HEK293 (cell line): Measurements from ENCODE around the gene FBXO33.

Experiments
- CTCF ChIA-PET: fragments of 350-600 bp; formaldehyde crosslinking; extraction: SDS; loops from one replicate; lab custom pipeline; 2021; ENCODE audit warnings: antibody characterized with exemption; lab: Yijun Ruan, JAX
- POLR2A ChIA-PET: fragments of 300-600 bp; formaldehyde crosslinking; extraction: SDS; loops from one replicate; lab custom pipeline; 2020; ENCODE audit warnings: antibody characterized with exemption, inconsistent platforms; lab: Yijun Ruan, JAX
- H3K27ac ChIP-seq: fragments of 200-500 bp; sonication (Bioruptor generic); 2 replicates; pipeline ENCODE4 v1.5.1; 2014; ENCODE audit warnings: low read depth, low read length, control low read depth, inconsistent platforms; ENCODE audit errors: extremely low read depth
- H3K36me3 ChIP-seq, 2 experiments: fragments of 200-500 bp in 1 of 2; sonication (Bioruptor generic) in 1 of 2; 1 replicate in 1 of 2; 2 replicates in 1 of 2; pipeline ENCODE4 v1.5.1; 2014 to 2017; ENCODE audit warnings: inconsistent platforms in 2 of 2, low read length in 2 of 2; ENCODE audit not compliant: control insufficient read depth in 2 of 2, insufficient read depth in 1 of 2
- H3K4me1 ChIP-seq: fragments of 200-500 bp; sonication (Bioruptor generic); 2 replicates; pipeline ENCODE4 v1.5.1; 2014; ENCODE audit warnings: mild to moderate bottlenecking, low read length, inconsistent platforms; ENCODE audit not compliant: control insufficient read depth, insufficient read depth
- H3K4me3 ChIP-seq: 2 replicates; pipeline ENCODE4 v1.5.1; 2011; ENCODE audit warnings: low read depth, mild to moderate bottlenecking, control low read depth, low read length, moderate library complexity
- H3K9me3 ChIP-seq: fragments of 200-500 bp; sonication (Bioruptor generic); 2 replicates; pipeline ENCODE4 v1.5.1; 2014; ENCODE audit warnings: low read depth, low read length, inconsistent platforms; ENCODE audit not compliant: control insufficient read depth, insufficient read depth
- HIC1 ChIP-seq: fragments of 450-650 bp; formaldehyde crosslinking; IDR thresholded peaks from 2 replicates; pipeline ENCODE4 v1.5.1; 2016; ENCODE audit warnings: missing biosample characterization, missing genetic modification characterization
- KLF1 ChIP-seq: fragments of 450-650 bp; formaldehyde crosslinking; IDR thresholded peaks from 2 replicates; pipeline ENCODE4 v1.5.1; 2016; ENCODE audit warnings: missing biosample characterization, missing genetic modification characterization
- OVOL3 ChIP-seq: fragments of 450-650 bp; formaldehyde crosslinking; IDR thresholded peaks from 2 replicates; pipeline ENCODE4 v1.5.1; 2016; ENCODE audit warnings: missing biosample characterization, missing genetic modification characterization
- SCRT1 ChIP-seq: fragments of 450-650 bp; formaldehyde crosslinking; IDR thresholded peaks from 2 replicates; pipeline ENCODE4 v1.5.1; 2016; ENCODE audit warnings: missing biosample characterization, missing genetic modification characterization, borderline replicate concordance
- SP2 ChIP-seq: fragments of 450-650 bp; formaldehyde crosslinking; IDR thresholded peaks from 2 replicates; pipeline ENCODE4 v1.5.1; 2016; ENCODE audit warnings: missing biosample characterization, missing genetic modification characterization
- ZBTB20 ChIP-seq: fragments of 450-650 bp; formaldehyde crosslinking; IDR thresholded peaks from 2 replicates; pipeline ENCODE4 v1.5.1; 2016; ENCODE audit warnings: missing biosample characterization, missing genetic modification characterization
- ZBTB21 ChIP-seq: fragments of 450-650 bp; formaldehyde crosslinking; IDR thresholded peaks from 2 replicates; pipeline ENCODE4 v1.5.1; 2017; ENCODE audit warnings: missing biosample characterization, missing genetic modification characterization
- ZFP3 ChIP-seq: fragments of 450-650 bp; formaldehyde crosslinking; IDR thresholded peaks from 2 replicates; pipeline ENCODE4 v1.5.1; 2016; ENCODE audit warnings: low read depth, missing biosample characterization, missing genetic modification characterization
- ZNF157 ChIP-seq: fragments of 450-650 bp; formaldehyde crosslinking; IDR thresholded peaks from 2 replicates; pipeline ENCODE4 v1.5.1; 2016; ENCODE audit warnings: missing biosample characterization, missing genetic modification characterization
- ZNF19 ChIP-seq: fragments of 450-650 bp; formaldehyde crosslinking; IDR thresholded peaks from 2 replicates; pipeline ENCODE4; 2016; ENCODE audit warnings: missing biosample characterization, missing genetic modification characterization, low read depth
- ZNF211 ChIP-seq: fragments of 450-650 bp; formaldehyde crosslinking; IDR thresholded peaks from 2 replicates; pipeline ENCODE4 v1.5.1; 2016; ENCODE audit warnings: low read depth, missing biosample characterization, missing genetic modification characterization
- ZNF280D ChIP-seq: fragments of 450-650 bp; formaldehyde crosslinking; IDR thresholded peaks from 2 replicates; pipeline ENCODE4 v1.5.1; 2016; ENCODE audit warnings: missing biosample characterization, missing genetic modification characterization
- ZNF324 ChIP-seq: fragments of 450-650 bp; formaldehyde crosslinking; IDR thresholded peaks from 2 replicates; pipeline ENCODE4 v1.5.1; 2016; ENCODE audit warnings: missing biosample characterization, missing genetic modification characterization
- ZNF354C ChIP-seq: fragments of 450-650 bp; formaldehyde crosslinking; IDR thresholded peaks from 2 replicates; pipeline ENCODE4 v1.5.1; 2016; ENCODE audit warnings: missing biosample characterization, missing genetic modification characterization, low read depth, borderline replicate concordance
- ZNF449 ChIP-seq: fragments of 450-650 bp; formaldehyde crosslinking; IDR thresholded peaks from 2 replicates; pipeline ENCODE4 v1.5.1; 2017; ENCODE audit warnings: missing biosample characterization, mild to moderate bottlenecking, missing genetic modification characterization, moderate library complexity
- ZNF544 ChIP-seq: fragments of 450-650 bp; formaldehyde crosslinking; IDR thresholded peaks from 2 replicates; pipeline ENCODE4 v1.5.0; 2017; ENCODE audit warnings: missing biosample characterization, missing genetic modification characterization
- ZNF558 ChIP-seq: fragments of 450-650 bp; formaldehyde crosslinking; IDR thresholded peaks from 2 replicates; pipeline ENCODE4 v1.5.1; 2016; ENCODE audit warnings: missing biosample characterization, missing genetic modification characterization
- ZNF596 ChIP-seq: fragments of 450-650 bp; IDR thresholded peaks from 2 replicates; pipeline ENCODE4 v1.5.0; 2018; ENCODE audit warnings: missing biosample characterization, mild to moderate bottlenecking, missing genetic modification characterization, moderate library complexity
- ZNF624 ChIP-seq: fragments of 450-650 bp; formaldehyde crosslinking; IDR thresholded peaks from 2 replicates; pipeline ENCODE4 v1.5.1; 2017; ENCODE audit warnings: missing biosample characterization, missing genetic modification characterization
- ZNF670 ChIP-seq: fragments of 450-650 bp; formaldehyde crosslinking; IDR thresholded peaks from 2 replicates; pipeline ENCODE4 v1.5.1; 2016; ENCODE audit warnings: missing biosample characterization, missing genetic modification characterization, low read depth
- ZNF768 ChIP-seq: fragments of 450-650 bp; formaldehyde crosslinking; IDR thresholded peaks from 2 replicates; pipeline ENCODE4 v1.5.1; 2018; ENCODE audit warnings: missing biosample characterization, mild to moderate bottlenecking, missing genetic modification characterization
- ZSCAN23 ChIP-seq: fragments of 450-650 bp; formaldehyde crosslinking; IDR thresholded peaks from 2 replicates; pipeline ENCODE4 v1.5.1; 2016; ENCODE audit warnings: missing biosample characterization, missing genetic modification characterization
- ZXDB ChIP-seq: fragments of 450-650 bp; formaldehyde crosslinking; IDR thresholded peaks from 2 replicates; pipeline ENCODE4 v1.5.1; 2016; ENCODE audit warnings: missing biosample characterization, missing genetic modification characterization
- TF ChIP-seq, protein P1 (sequence below): fragments of 450-650 bp; formaldehyde crosslinking; conservative IDR thresholded peaks from 2 replicates; pipeline ENCODE4 v1.5.1; 2016; ENCODE audit warnings: low read depth, missing biosample characterization, missing genetic modification characterization

Gene FBXO33

GRCh38 chr14:39406560-39406959, 25.7 kb downstream of the FBXO33 start:
- H3K4me1 ChIP-seq = no peaks in the 10 kb centered on the region

DNA sequence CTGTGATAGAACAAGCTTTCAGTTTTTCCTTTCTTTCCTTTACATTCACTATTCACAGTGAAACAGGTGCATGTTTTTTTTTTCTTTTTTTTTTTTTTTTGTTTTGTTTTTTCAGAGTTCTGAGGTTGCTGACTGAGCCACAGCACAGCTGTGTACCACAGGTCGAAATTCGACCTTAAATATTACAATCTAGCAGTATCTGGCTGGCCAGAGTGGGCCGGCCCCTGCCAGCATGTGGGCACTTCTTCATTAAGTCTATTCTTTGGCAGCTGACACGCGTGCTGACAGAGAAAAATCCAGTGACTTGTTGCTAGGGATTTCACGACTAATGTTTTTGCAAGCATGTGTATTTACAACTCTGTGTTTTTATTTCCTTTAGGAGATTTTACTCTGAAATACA, 33.9 kb downstream of the FBXO33 start:
- CTCF ChIA-PET = no interaction called here

More at GRCh38 chr14:39406560-39406959, 25.7 kb downstream of the FBXO33 start:
- H3K4me3 ChIP-seq = no peak overlapping the region
- H3K9me3 ChIP-seq = no peaks in the 10 kb centered on the region
- no peak for TF ChIP-seq SP2 (tag by site-specific recombination)
- TF ChIP-seq KLF1 (tag by site-specific recombination) = no peak
- TF ChIP-seq ZNF324 = no peak
- TF ChIP-seq ZNF768 = no peak
- TF ChIP-seq ZNF280D (tag by site-specific recombination) = no peak
- no peak for TF ChIP-seq ZNF211
- TF ChIP-seq ZXDB (tag by site-specific recombination) = no peak
- no peak for TF ChIP-seq ZNF449
- TF ChIP-seq ZNF157 (tag by site-specific recombination) = no peak
- no peak for TF ChIP-seq ZNF354C (tag by site-specific recombination)
- TF ChIP-seq ZSCAN23 (tag by site-specific recombination) = no peak
- TF ChIP-seq, protein P1, sequence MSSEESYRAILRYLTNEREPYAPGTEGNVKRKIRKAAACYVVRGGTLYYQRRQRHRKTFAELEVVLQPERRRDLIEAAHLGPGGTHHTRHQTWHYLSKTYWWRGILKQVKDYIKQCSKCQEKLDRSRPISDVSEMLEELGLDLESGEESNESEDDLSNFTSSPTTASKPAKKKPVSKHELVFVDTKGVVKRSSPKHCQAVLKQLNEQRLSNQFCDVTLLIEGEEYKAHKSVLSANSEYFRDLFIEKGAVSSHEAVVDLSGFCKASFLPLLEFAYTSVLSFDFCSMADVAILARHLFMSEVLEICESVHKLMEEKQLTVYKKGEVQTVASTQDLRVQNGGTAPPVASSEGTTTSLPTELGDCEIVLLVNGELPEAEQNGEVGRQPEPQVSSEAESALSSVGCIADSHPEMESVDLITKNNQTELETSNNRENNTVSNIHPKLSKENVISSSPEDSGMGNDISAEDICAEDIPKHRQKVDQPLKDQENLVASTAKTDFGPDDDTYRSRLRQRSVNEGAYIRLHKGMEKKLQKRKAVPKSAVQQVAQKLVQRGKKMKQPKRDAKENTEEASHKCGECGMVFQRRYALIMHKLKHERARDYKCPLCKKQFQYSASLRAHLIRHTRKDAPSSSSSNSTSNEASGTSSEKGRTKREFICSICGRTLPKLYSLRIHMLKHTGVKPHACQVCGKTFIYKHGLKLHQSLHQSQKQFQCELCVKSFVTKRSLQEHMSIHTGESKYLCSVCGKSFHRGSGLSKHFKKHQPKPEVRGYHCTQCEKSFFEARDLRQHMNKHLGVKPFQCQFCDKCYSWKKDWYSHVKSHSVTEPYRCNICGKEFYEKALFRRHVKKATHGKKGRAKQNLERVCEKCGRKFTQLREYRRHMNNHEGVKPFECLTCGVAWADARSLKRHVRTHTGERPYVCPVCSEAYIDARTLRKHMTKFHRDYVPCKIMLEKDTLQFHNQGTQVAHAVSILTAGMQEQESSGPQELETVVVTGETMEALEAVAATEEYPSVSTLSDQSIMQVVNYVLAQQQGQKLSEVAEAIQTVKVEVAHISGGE = no peak
- no peak for TF ChIP-seq ZFP3 (tag by site-specific recombination)
- CTCF ChIA-PET = interaction anchor here (0.7 kb wide), 1 partner anchor 89 kb away, joined by 4 read pairs; no protein-coding TSS in a partner anchor
- POLR2A ChIA-PET = no interaction called here
- peaks cover 0 to under 1% of the 10 kb centered on the region in 2 experiments; a peak in 2 of 3 replicates for H3K36me3 ChIP-seq
- no peak overlapping the region for H3K27ac ChIP-seq

More for the DNA sequence above, 33.9 kb downstream of the FBXO33 start:
- H3K4me3 ChIP-seq = no peak overlapping the region
- H3K9me3 ChIP-seq = no peaks in the 10 kb centered on the region
- TF ChIP-seq ZNF596 (no peak), ZNF19 (tag by site-specific recombination) (no peak), ZBTB21 (no peak), ZBTB20 (tag by site-specific recombination) (no peak), SCRT1 (tag by site-specific recombination) (no peak), HIC1 (tag by site-specific recombination) (no peak), ZNF670 (no peak), ZNF558 (tag by site-specific recombination) (no peak), ZNF624 (tag by site-specific recombination) (no peak), ZNF544 (no peak), OVOL3 (tag by site-specific recombination) (no peak)
- no peaks in the 10 kb centered on the region for H3K4me1 ChIP-seq
- POLR2A ChIA-PET = interaction anchor here (0.6 to 0.7 kb wide), 2 partner anchors 33 to 144 kb away, joined by 4 to 5 read pairs; partner anchors contain the start of gene FBXO33
- H3K27ac ChIP-seq = no peak overlapping the region
- peaks cover 15 to 21% of the 10 kb centered on the region in 2 experiments for H3K36me3 ChIP-seq
